GM18870 (cell line): Measurements from ENCODE around the gene KPNA2.

Experiments
- ATAC-seq: cut with Tn5 transposase; IDR thresholded peaks from one replicate; pipeline ENCODE4 v1.9.1; 2021; ENCODE audit warnings: moderate library complexity; ENCODE audit not compliant: unreplicated experiment

KPNA2 gene

DNA sequence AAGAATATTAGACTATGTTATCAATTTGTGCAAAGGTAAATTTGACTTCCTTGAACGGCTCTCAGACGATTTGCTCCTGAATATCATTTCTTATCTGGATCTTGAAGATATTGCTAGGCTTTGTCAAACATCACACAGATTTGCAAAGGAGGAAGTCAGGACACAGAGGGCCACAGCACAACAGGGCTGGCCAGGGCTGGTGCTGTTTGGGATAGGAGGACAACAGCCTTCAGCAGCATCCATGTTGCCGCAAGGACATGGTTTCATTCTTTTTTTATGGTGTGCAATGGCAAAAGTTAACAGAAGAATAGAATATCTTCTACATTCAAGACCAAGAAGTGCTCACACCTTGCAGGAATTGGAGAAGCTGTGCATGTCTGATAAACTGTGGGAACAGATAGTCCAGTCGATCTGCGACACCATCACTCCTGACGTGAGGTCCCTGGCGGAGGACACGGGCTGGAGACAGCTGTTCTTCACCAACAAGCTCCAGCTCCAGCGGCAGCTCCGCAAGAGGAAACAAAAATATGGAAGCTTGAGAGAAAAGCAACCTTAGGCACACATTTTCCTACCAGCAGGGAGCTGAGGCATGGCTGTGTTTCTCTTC lies 59.8 kb downstream of the KPNA2 start:
- ATAC-seq, result no peak

GRCh38 chr17:68096111-68096510 lies 60.6 kb downstream of the KPNA2 start:
- ATAC-seq, result no peak
